NCI-H446 (cell line): ENCODE data around the gene PRR22.

Experiments used
- DNase-seq, 2 experiments: peaks; one replicate each; lab custom pipeline; 2025; lab: John Stamatoyannopoulos, UW

The PRR22 gene

GRCh38 chr19:5814123-5814851 lies 29.7 kb upstream of the PRR22 start:
- DNase-seq, result no peak

- no peak for DNase-seq
Observed at GRCh38 chr19:5811117-5811516, 26.6 kb upstream of the PRR22 start.

GRCh38 chr19:5809469-5809868 lies 24.9 kb upstream of the PRR22 start:
- DNase-seq, result no peak

- no peak for DNase-seq
Observed at GRCh38 chr19:5809053-5809452, 24.5 kb upstream of the PRR22 start.

- DNase-seq, result no peak
Observed at GRCh38 chr19:5808120-5808816, 23.7 kb upstream of the PRR22 start.

- DNase-seq, result no peak
Observed at GRCh38 chr19:5806905-5807304, 22.4 kb upstream of the PRR22 start.

GRCh38 chr19:5806133-5806489 lies 21.6 kb upstream of the PRR22 start:
- no peak for DNase-seq

GRCh38 chr19:5805462-5806132 lies 21.1 kb upstream of the PRR22 start:
- peak; percentile 39 to 80 for DNase-seq

- peak in 1 of 2 experiments; percentile 69 for DNase-seq
Observed at GRCh38 chr19:5804516-5805461, 20.2 kb upstream of the PRR22 start, which contains the start of gene NRTN. Gene NRTN, plus strand, starts transcription at chr19:5805067. Its CDS starts 19,099 bp downstream, at chr19:5824166.

GRCh38 chr19:5803752-5804515 lies 19.4 kb upstream of the PRR22 start:
- DNase-seq, result peak; percentile 95 to 97

GRCh38 chr19:5803441-5803751 lies 18.9 kb upstream of the PRR22 start:
- DNase-seq, result peak in 1 of 2 experiments; percentile 38

- peak in 1 of 2 experiments; percentile 20 for DNase-seq
Observed at GRCh38 chr19:5801796-5802619, 17.5 kb upstream of the PRR22 start.

- DNase-seq, result no peak
Observed at GRCh38 chr19:5800361-5801270, 16.1 kb upstream of the PRR22 start.

- no peak for DNase-seq
Observed at GRCh38 chr19:5799247-5800241, 15.0 kb upstream of the PRR22 start.

GRCh38 chr19:5798244-5798643 lies 13.7 kb upstream of the PRR22 start:
- no peak for DNase-seq

- no peak for DNase-seq
Observed at GRCh38 chr19:5795382-5795919, 10.9 kb upstream of the PRR22 start.

GRCh38 chr19:5793188-5793587 lies 8.6 kb upstream of the PRR22 start:
- no peak for DNase-seq

GRCh38 chr19:5792224-5792623 lies 7.7 kb upstream of the PRR22 start:
- no peak for DNase-seq
